BE2C (cell line): ENCODE results near the gene SIVA1.

Experiments
- DNase-seq: peaks from one replicate; pipeline ENCODE4 v3.0.0-alpha.2; 2020
- H3K27me3 ChIP-seq: fragments of 250-450 bp; sonication (Bioruptor Pico); 2 replicates; pipeline ENCODE4 v1.5.1; 2020; ENCODE audit warnings: mild to moderate bottlenecking
- H3K36me3 ChIP-seq: fragments of 250-450 bp; sonication (Bioruptor Pico); 2 replicates; pipeline ENCODE4 v1.5.1; 2020; ENCODE audit warnings: mild to moderate bottlenecking
- H3K4me1 ChIP-seq: fragments of 250-450 bp; sonication (Bioruptor Pico); 2 replicates; pipeline ENCODE4 v1.5.1; 2020
- H3K4me3 ChIP-seq: 2 replicates; pipeline ENCODE4 v1.5.1; 2011; ENCODE audit warnings: low read depth, low read length
- H3K9me3 ChIP-seq: fragments of 250-450 bp; sonication (Bioruptor Pico); 2 replicates; pipeline ENCODE4 v1.5.1; 2020
- CTCF ChIP-seq: IDR thresholded peaks from 2 replicates; pipeline ENCODE4 v1.5.1; 2012; ENCODE audit warnings: mild to moderate bottlenecking, low read depth, low read length

The SIVA1 gene

GRCh38 chr14:104783484-104784217, 30.7 kb downstream of the SIVA1 start:
- no peak overlapping the region for H3K4me3 ChIP-seq
- H3K4me1 ChIP-seq = no peaks in the 10 kb centered on the region
- peaks cover 6% of the 10 kb centered on the region; the same call in 1 of the 2 replicates for H3K36me3 ChIP-seq
- no peaks in the 10 kb centered on the region for H3K9me3 ChIP-seq
- no peaks in the 10 kb centered on the region for H3K27me3 ChIP-seq
- TF ChIP-seq CTCF = no peak
- DNase-seq = no peak

- Histone ChIP-seq H3K9me3 (no peaks in the 10 kb centered on the region), H3K36me3 (peaks cover 7% of the 10 kb centered on the region; the same call in 1 of the 2 replicates), H3K4me3 (no peak overlapping the region), H3K27me3 (no peaks in the 10 kb centered on the region), H3K4me1 (no peaks in the 10 kb centered on the region)
- no peak for DNase-seq
- no peak for TF ChIP-seq CTCF
These were observed 31.2 kb downstream of the SIVA1 start for GRCh38 chr14:104784218-104784568.

- H3K4me3 ChIP-seq = no peak overlapping the region
- no peaks in the 10 kb centered on the region for H3K4me1 ChIP-seq
- no peaks in the 10 kb centered on the region for H3K9me3 ChIP-seq
- no peak for DNase-seq
- no peak for TF ChIP-seq CTCF
- peaks cover 7% of the 10 kb centered on the region; the same call in 1 of the 2 replicates for H3K36me3 ChIP-seq
- no peaks in the 10 kb centered on the region for H3K27me3 ChIP-seq
These were observed 32.1 kb downstream of the SIVA1 start for GRCh38 chr14:104784846-104785707.

- H3K27me3 ChIP-seq = no peaks in the 10 kb centered on the region
- no peaks in the 10 kb centered on the region for H3K4me1 ChIP-seq
- no peak overlapping the region for H3K4me3 ChIP-seq
- DNase-seq = no peak
- peaks cover 11% of the 10 kb centered on the region; the same call in 1 of the 2 replicates for H3K36me3 ChIP-seq
- no peaks in the 10 kb centered on the region for H3K9me3 ChIP-seq
- TF ChIP-seq CTCF = no peak
These were observed 32.7 kb downstream of the SIVA1 start for GRCh38 chr14:104785708-104786080.

- TF ChIP-seq CTCF = no peak
- Histone ChIP-seq H3K36me3 (peaks cover 16% of the 10 kb centered on the region), H3K4me1 (no peaks in the 10 kb centered on the region), H3K27me3 (no peaks in the 10 kb centered on the region), H3K9me3 (no peaks in the 10 kb centered on the region), H3K4me3 (no peak overlapping the region)
- no peak for DNase-seq
These were observed 33.2 kb downstream of the SIVA1 start for GRCh38 chr14:104786091-104786586.
